Fibroblast of mammary gland (primary cell): ENCODE measurements around the gene PPM1J.

Source experiments
- DNase-seq: peaks from one replicate; pipeline ENCODE4 v3.0.0-alpha.2; 2010; ENCODE audit warnings: low read depth
- H3K4me3 ChIP-seq: 2 replicates; pipeline ENCODE4 v1.5.1; 2011; ENCODE audit warnings: low read depth, mild to moderate bottlenecking, low read length, moderate library complexity; ENCODE audit not compliant: control insufficient read depth
- CTCF ChIP-seq: conservative IDR thresholded peaks from 2 replicates; pipeline ENCODE4 v1.5.1; 2011; ENCODE audit warnings: low read depth, low read length, inconsistent platforms; ENCODE audit not compliant: control insufficient read depth, insufficient read depth

PPM1J gene

GRCh38 chr1:112708002-112708448, 7.1 kb downstream of the PPM1J start:
- no peak overlapping the region for H3K4me3 ChIP-seq
- no peak for DNase-seq
- TF ChIP-seq CTCF, result no peak

GRCh38 chr1:112707221-112708001, 7.7 kb downstream of the PPM1J start:
- H3K4me3 ChIP-seq, result peak overlapping the region; percentile 90

GRCh38 chr1:112706505-112707220, 8.5 kb downstream of the PPM1J start, which contains the start of gene RHOC:
Gene RHOC, minus strand, starts transcription at chr1:112707127. Its CDS starts 3,328 bp downstream, at chr1:112703799.
- peak within 1 kb of the TSS; percentile 90 for H3K4me3 ChIP-seq
- TF ChIP-seq CTCF, result no peak
- peak; percentile 38 for DNase-seq

More at GRCh38 chr1:112707221-112708001, 7.7 kb downstream of the PPM1J start:
- peak; percentile 87 for DNase-seq
- peak; percentile 75 for TF ChIP-seq CTCF

GRCh38 chr1:112704934-112705627, 10.1 kb downstream of the PPM1J start:
- peak; percentile 99 for DNase-seq
- TF ChIP-seq CTCF, result no peak
- H3K4me3 ChIP-seq, result peak overlapping the region; percentile 90

GRCh38 chr1:112704391-112704933, 10.7 kb downstream of the PPM1J start:
- no peak for TF ChIP-seq CTCF

GRCh38 chr1:112703706-112704105, 11.4 kb downstream of the PPM1J start:
- TF ChIP-seq CTCF, result no peak
- no peak for DNase-seq
- H3K4me3 ChIP-seq, result no peak overlapping the region

More at GRCh38 chr1:112704391-112704933, 10.7 kb downstream of the PPM1J start:
- H3K4me3 ChIP-seq, result peak overlapping the region; percentile 24
- no peak for DNase-seq
